Chondrocyte (in vitro differentiated cells): ENCODE data around the gene C1QTNF5. TPM values are rescaled to one million over a fixed set of nuclear protein-coding genes. Genes with fewer than 3 reads are reported as not detected.

Source experiments
- DNase-seq: peaks from one replicate; pipeline ENCODE4 v3.0.0; 2021; ENCODE audit warnings: mixed read lengths, low spot score
- H3K27ac Mint-ChIP-seq: one replicate; pipeline ENCODE4 v1.8.0; 2021; ENCODE audit warnings: mild to moderate bottlenecking, moderate library complexity, mixed read lengths; ENCODE audit not compliant: unreplicated experiment
- H3K27me3 Mint-ChIP-seq: 2 replicates; pipeline ENCODE4 v1.8.0; 2021; ENCODE audit warnings: low read depth, mixed read lengths
- H3K36me3 Mint-ChIP-seq: 2 replicates; pipeline ENCODE4 v1.8.0; 2021; ENCODE audit warnings: low read depth, mixed read lengths
- H3K4me1 Mint-ChIP-seq: 2 replicates; pipeline ENCODE4 v1.8.0; 2021; ENCODE audit warnings: low read depth, mild to moderate bottlenecking, mixed read lengths
- H3K4me3 Mint-ChIP-seq: one replicate; pipeline ENCODE4 v1.8.0; 2021; ENCODE audit warnings: mild to moderate bottlenecking, moderate library complexity, mixed read lengths; ENCODE audit not compliant: unreplicated experiment
- H3K9me3 Mint-ChIP-seq: 2 replicates; pipeline ENCODE4 v1.8.0; 2021; ENCODE audit warnings: low read depth, mixed read lengths
- total RNA-seq: library from RNA; stranded (reverse); gene quantifications from 3 replicates; pipeline ENCODE4 v1.2.1, GENCODE V29; 2021
- TF ChIP-seq, protein P1 (sequence below): fragments of 200-600 bp; sonication (generic); IDR thresholded peaks from 2 replicates; pipeline ENCODE4 v1.5.0; 2021; ENCODE audit warnings: antibody characterized with exemption, mild to moderate bottlenecking, moderate library complexity

Gene C1QTNF5
- total RNA-seq, 1 donor from 2014 or later, result 67.1 TPM

DNA sequence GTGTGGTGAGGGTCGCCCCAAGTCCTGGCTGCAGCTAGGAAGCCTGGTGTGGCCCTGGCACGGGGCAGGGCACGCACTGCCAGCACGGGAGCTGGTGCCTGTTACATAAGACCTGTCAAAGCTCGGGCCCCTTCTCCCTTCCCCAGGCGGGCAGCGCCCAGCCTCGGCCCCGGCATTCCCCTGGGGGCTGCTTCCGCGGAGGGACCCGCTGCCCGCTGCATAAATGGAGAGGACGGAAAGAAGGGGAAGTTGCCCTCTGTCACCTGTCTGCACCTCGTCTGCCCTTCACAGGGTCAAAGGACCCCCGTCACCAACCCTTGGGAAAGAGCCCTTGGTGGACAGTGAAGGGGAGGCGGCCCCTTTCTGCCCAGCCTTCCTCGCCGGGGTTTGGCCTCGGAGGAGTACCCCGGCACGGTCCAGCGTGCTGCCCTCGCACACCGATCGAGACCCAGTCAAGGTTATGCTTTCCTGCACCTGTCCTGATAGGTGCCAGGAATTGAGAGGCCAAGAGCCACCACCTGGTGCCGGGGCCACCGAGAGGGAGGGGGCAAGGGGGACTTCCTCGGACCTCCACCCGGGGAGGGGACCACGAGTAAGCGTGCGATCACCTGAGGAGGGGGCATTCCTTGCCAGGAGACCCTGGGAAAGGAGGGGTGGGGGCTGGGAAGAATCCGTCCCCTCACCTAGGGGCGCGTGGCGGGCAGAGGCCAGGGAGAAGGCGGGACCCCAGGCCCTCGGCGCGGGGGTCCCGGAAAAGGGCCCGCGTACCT lies 22.6 kb upstream of the C1QTNF5 start:
- peaks cover 49% of the 10 kb centered on the region for H3K4me1 Mint-ChIP-seq

DNA sequence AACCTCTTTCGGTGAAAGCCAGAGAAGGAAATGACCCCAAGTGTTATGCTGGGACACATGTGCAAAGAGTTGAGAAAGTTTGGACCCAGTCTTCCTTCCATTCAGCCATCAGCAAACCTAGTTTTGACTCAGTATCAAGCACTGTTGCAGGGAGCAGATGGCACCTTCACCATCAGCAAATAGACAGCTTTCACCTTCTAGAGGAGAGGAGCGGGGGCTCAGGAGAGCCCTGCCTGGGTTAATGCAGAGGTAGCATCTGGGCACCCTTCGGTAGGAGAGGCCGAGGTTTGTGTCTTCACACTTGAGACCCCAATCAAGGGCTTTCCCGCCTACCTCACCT lies 22.0 kb upstream of the C1QTNF5 start:
- Mint-ChIP-seq H3K27me3 (peaks cover 2% of the 10 kb centered on the region), H3K4me1 (peaks cover 46% of the 10 kb centered on the region), H3K27ac (no peak overlapping the region), H3K4me3 (peak overlapping the region; percentile 51), H3K9me3 (no peaks in the 10 kb centered on the region), H3K36me3 (peaks cover 6% of the 10 kb centered on the region)
- no peak for DNase-seq
- TF ChIP-seq, protein P1, sequence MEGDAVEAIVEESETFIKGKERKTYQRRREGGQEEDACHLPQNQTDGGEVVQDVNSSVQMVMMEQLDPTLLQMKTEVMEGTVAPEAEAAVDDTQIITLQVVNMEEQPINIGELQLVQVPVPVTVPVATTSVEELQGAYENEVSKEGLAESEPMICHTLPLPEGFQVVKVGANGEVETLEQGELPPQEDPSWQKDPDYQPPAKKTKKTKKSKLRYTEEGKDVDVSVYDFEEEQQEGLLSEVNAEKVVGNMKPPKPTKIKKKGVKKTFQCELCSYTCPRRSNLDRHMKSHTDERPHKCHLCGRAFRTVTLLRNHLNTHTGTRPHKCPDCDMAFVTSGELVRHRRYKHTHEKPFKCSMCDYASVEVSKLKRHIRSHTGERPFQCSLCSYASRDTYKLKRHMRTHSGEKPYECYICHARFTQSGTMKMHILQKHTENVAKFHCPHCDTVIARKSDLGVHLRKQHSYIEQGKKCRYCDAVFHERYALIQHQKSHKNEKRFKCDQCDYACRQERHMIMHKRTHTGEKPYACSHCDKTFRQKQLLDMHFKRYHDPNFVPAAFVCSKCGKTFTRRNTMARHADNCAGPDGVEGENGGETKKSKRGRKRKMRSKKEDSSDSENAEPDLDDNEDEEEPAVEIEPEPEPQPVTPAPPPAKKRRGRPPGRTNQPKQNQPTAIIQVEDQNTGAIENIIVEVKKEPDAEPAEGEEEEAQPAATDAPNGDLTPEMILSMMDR, result no peak

More for the DNA sequence above, 22.6 kb upstream of the C1QTNF5 start:
- TF ChIP-seq, protein P1, result no peak
- Mint-ChIP-seq H3K27ac (peak overlapping the region; percentile 12), H3K36me3 (peaks cover 4% of the 10 kb centered on the region), H3K4me3 (peak overlapping the region; percentile 55), H3K27me3 (peaks cover 2% of the 10 kb centered on the region), H3K9me3 (no peaks in the 10 kb centered on the region)
- peak; percentile 81 for DNase-seq

DNA sequence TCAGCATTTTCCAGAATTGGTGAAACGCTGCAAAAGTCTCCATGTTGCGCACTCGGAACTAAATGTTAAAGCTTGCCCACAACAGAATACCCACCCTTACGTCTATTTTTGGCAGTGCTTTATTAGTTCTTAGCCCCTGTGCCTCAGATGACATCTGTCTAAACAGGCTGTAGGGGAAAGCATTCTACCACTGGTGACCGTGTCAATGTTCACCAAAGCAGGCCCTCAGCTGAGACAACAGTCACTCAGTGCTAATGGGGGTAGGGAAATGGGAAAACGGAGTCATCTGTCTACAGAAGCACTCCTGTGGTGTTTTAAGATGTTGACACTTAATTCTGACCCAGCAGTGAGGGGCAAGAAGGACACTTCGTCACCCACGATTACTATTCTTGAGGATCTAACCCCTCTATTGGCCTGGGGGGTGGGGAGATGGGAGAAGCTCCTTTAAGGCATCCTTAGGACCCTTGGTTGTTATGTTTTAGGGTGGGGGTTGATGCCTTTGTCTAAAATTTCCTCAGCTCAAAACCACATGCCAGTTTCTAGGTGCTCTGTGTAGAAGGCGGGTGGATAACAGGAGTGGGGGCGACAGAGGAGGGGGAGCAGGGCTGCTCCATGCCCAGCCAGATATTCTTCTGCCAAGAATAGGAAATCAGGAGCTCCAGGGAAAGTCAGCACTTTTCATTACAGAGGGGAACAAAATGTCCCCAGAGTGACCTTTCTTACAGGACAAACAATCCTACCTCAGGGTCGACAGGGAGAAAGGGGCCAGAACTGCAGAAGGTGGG lies 21.4 kb upstream of the C1QTNF5 start:
- Mint-ChIP-seq H3K9me3 (no peaks in the 10 kb centered on the region), H3K36me3 (peaks cover 8% of the 10 kb centered on the region), H3K27me3 (peaks cover 2% of the 10 kb centered on the region), H3K4me3 (peak overlapping the region; percentile 51), H3K4me1 (peaks cover 46% of the 10 kb centered on the region), H3K27ac (peak overlapping the region; percentile 84)
- TF ChIP-seq, protein P1, result no peak
- DNase-seq, result no peak

DNA sequence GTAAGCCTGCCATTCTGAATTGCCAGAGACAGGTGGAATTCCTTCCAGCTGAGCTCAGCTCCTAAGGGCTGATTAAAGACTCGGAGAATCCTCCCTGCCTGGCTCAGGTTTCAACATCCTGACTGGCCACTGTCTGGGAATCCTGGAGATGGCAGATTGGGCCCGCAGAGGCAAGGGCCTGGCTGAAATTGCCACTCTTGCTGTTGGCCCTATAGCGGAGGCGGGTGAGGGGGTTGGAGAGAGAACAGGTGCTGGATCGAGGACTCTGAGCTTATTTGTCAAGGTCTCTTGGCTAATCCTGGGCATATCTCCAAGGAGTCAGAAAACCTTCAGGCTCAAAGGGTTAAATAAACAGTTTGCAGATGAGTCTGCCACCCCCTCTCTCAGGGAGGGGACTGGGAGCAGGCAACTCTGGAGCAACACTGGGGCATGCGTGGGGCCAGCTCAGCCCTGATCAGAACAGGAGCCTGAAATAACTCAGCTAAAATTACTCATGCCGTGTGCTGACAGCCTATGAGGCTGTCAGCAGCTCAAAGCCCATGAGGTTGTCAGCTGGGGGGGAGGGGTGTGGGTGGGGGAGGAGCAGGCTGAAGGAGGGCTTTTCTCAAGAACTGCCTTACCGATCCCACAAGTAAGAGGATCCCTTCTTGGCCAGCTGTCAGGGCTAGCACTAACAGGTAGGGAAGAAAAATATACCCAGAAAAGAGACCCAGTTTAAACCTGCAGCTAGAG lies 20.5 kb upstream of the C1QTNF5 start:
- peak overlapping the region; percentile 91 for H3K27ac Mint-ChIP-seq
- H3K9me3 Mint-ChIP-seq, result no peaks in the 10 kb centered on the region
- H3K36me3 Mint-ChIP-seq, result peaks cover 8% of the 10 kb centered on the region
- TF ChIP-seq, protein P1, result peak; percentile 24
- no peak for DNase-seq
- peaks cover 49% of the 10 kb centered on the region for H3K4me1 Mint-ChIP-seq
- no peak overlapping the region for H3K4me3 Mint-ChIP-seq
- H3K27me3 Mint-ChIP-seq, result no peaks in the 10 kb centered on the region
